ENCODE measurements around the gene HTR3D.
"Not testable (repeated sequence)": the region's sequence is repeated elsewhere in the genome, so short reads cannot be mapped to it uniquely, and the experiment has no call there.

The HTR3D gene

DNA sequence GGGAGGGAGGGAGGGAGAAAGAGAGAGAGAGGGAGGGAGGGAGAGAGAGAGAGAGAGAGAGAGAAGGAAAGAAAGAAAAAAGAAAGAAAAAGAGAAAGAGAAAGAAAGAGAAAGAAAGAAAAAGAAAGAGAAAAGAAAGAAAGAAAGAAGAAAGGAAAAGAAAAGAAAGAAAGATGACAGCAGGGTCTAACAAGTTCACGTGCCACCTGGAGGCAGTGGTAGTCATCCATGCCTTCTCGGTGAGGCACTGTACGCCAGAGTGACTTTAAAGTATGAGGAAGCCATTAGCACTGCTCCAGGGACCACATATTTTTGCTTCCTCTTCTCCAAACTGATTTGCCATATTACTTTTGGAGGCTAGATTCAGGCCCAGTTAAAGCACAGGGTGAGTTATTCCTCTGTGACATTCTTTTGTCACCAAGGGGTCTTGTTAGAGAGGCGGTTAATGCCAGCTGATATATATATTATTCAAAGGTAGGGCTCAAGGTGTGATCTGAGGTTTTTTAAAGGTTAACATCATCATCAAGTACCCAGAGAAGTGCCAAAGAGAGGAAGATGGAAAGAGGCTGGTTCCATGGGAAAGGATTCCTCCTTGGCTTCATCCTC, at the start of gene HTR3D:
HTR3D (plus strand) TSS at position 556 of the 606 bp plus-strand sequence; CDS start at position 556, 0 bp downstream.
- no peak for DNase-seq (ENCODE audit: low read depth in 2 of 2)

- DNase-seq (ENCODE audit: low read depth in 2 of 2): no peak
Measured at GRCh38 chr3:183981990-183982644, 49.4 kb upstream of the HTR3D start.

DNA sequence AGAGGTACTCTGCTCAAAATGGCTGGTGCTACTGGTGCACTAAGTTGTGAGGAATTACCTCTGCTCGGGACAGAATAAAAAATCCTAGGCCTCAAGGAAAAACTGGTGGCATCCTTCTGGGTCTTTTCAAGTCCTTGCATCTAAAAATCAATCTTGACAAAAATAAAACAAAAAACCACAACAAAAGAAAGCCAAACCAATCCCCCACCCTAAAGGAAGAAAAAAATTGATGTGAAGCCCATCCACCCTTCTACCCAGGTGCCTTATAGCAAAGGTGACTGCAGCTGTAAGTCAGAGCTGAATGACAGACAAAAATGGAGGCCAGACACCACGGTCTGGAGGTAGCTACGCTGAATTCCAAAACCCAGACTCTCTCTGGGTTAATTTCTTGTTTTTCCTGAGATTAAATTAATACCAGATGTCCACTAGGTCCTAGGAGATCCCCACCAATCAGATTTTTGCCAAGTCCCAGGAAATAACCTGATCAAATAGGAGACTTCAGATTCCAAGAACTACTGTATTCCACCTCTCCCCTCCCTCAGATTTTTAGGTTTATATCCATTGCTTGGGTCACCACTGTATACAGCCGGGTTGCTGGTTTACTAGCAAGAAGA, 47.3 kb upstream of the HTR3D start:
- DNase-seq (ENCODE audit: low read depth in 2 of 2): no peak

GRCh38 chr3:183984749-183985729, 46.5 kb upstream of the HTR3D start:
- no peak for DNase-seq (ENCODE audit: low read depth in 2 of 2)

- DNase-seq (ENCODE audit: low read depth in 2 of 2): no peak
Measured at GRCh38 chr3:183987000-183987600, 44.4 kb upstream of the HTR3D start.

DNA sequence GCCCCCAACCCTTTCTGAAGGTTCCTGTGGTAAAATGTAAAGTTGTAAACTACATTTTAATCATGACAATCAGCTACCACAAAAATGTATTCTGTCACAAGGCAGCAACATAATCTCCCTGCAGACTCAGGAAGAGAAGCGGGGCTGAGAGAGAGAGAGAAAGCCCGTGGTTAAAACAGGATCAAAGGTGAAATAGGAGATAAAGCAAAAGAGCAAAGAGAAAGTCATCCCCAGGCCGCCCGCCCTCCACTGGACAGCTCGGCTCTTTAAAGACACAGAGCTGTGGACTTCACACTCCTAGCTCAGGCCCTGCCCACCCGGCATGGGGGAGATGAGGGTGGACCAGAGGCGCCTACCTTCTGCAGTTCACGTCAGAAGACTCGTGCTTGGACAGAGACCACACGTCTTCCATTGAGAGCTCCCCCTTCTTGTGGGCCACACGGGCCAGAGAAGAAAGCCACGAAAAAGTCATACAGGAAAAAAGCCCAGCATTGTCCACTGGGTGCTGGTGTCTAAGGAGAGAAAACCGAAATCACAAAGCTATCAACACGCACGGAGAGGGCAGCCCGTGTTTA, 43.2 kb upstream of the HTR3D start:
- DNase-seq (ENCODE audit: low read depth in 2 of 2): no peak

GRCh38 chr3:183991403-183991802, 40.1 kb upstream of the HTR3D start:
- DNase-seq (ENCODE audit: low read depth in 2 of 2): no peak

DNA sequence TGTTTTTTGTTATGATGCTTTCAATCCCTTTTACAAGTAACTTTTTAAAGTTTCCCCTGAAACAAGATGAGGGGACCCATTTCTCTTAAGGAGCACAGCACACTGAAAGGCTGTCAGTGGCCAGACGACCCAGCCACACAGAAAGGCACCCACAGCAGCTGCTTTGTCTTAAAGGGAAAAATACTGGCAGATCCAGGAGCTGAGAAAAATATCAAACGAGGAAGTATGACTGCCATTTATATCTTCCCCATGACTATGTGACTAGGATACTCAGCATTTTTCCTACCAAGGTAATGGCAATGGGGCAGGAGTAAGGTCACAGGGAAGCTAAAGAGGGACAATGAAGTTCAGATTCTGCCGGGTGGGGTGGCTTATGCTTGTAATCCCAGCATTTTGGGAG, 29.8 kb upstream of the HTR3D start:
- no peak for DNase-seq (ENCODE audit: low read depth in 2 of 2)

DNA sequence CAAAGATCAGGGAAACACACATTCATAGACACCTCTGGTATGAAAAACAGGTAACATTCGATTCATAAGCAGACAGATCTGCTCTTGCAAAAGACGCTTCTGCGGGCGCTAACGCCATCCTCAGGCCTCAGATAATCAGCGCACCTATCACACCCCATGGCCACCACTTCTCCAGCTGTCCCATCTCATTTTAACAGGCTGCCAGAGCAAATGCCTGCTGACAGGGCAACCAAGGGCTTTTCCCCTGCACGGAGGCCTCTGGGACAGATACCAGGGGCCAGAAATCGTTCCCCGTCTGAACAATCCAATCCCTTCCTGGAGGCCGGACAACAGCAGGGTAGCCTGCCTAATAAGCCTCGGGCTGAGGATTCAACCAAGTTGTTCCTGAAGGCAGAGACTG, 29.1 kb upstream of the HTR3D start:
- DNase-seq (ENCODE audit: low read depth in 2 of 2): no peak

DNA sequence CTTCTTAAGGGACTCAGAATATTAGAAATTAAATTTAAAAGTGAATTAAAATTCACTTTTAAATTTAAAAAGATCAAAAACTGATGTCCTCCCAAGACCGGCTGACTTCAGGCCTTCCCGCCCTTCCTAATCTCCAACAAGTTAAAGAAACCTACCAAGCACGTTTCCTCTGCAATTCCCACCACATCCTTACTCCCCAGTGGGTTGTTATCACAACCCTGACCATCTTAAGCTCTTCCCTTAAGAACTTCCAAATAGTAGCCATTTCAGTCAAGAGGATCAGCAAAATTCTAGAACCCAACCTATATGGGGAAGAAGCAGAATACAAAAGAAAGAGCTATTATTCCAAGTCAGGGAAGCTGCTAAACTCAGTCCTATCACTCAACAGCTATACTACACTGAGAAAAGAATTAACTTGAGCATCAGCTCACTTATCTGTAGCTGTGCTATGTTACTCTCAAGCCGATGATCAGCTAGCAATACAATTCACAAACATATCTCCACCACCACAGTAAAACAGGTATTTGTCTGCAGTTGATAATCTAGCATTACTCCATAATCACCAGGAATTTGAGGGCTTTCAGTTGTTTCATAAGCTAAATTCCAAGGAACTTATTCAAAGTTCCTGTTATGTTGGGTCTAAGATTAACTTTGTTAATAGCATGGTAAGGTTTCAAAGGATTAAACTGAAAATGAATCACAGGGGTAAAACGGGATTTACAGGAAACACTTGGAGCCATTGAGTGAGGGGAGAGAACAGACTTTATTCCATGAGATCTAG, 28.2 kb upstream of the HTR3D start:
- DNase-seq (ENCODE audit: low read depth in 2 of 2): no peak

DNA sequence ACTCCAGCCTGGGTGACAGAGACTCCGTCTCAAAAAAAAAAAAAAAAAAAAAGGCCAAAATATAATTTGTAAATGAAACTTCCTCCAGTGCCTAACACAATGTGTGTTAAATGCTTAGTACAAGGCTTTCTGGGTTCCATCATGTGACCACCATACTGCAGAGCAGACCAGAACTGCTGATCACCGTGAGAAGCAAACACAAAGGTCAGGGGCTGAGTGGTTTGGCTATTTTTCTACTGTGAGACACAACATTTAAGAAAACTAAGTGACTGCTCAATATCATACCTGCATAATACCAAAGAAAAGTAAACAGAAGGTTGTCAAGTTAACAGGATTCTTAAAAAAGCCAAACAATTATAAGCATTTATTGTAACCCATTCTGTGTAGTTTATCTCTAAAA, 27.1 kb upstream of the HTR3D start:
- no peak for DNase-seq (ENCODE audit: low read depth in 2 of 2)

- no peak for DNase-seq (ENCODE audit: low read depth in 2 of 2)
Measured at GRCh38 chr3:184005941-184006507, 25.5 kb upstream of the HTR3D start.

GRCh38 chr3:184007143-184007813, 24.3 kb upstream of the HTR3D start:
- not testable (repeated sequence) for DNase-seq (ENCODE audit: low read depth in 2 of 2)

DNA sequence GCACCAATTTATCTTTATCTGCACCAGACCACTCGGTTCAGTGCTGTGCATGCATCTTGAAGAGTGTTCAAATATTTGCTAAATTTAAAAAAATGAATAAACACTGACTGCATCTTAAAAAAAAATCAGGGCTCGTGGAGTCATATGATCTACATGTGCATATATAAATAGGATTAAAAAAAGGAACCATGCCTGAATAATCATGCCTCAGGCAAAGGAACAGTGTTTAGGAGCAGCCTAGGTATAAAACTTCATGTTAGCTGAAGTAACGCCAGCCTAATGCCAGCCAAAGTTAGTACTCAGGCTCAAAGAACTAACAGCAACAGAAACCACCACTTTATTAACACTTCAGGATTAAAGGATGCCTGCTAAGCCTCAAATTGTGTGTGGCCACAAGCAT, 23.4 kb upstream of the HTR3D start:
- DNase-seq (ENCODE audit: low read depth in 2 of 2): no peak

GRCh38 chr3:184011230-184011876, 20.2 kb upstream of the HTR3D start:
- DNase-seq (ENCODE audit: low read depth in 2 of 2): no peak

GRCh38 chr3:184011937-184012889, 19.3 kb upstream of the HTR3D start:
- no peak for DNase-seq (ENCODE audit: low read depth in 2 of 2)

GRCh38 chr3:184015381-184016019, 16.0 kb upstream of the HTR3D start:
- no peak for DNase-seq (ENCODE audit: low read depth in 2 of 2)
